ENCODE measurements around the gene DCAF6.

The DCAF6 gene

GRCh38 chr1:168125051-168125450 is 188.6 kb downstream of the DCAF6 start:
- TF ChIP-seq ZFX (IDR thresholded peaks at IDR 0.05; ENCODE audit: borderline replicate concordance) (no peak), CTCF (IDR thresholded peaks at IDR 0.05) (no peak)
- H3K27ac ChIP-seq = no peak overlapping the region
